H1 (cell line): Measurements from ENCODE around the gene PRKCA.

Experiments
- CEBPB ChIP-seq: IDR thresholded peaks from 2 replicates; pipeline ENCODE4 v1.6.1; 2012; ENCODE audit warnings: low read depth, low read length
- CTCF ChIP-seq, 3 experiments: IDR thresholded peaks; 1 replicate in 2 of 3; 2 replicates in 1 of 3; pipeline versions ENCODE4 v1.5.1 to v1.6.1; 2011; ENCODE audit warnings: low read length in 3 of 3, mild to moderate bottlenecking in 3 of 3, inconsistent platforms in 2 of 3, low read depth in 1 of 3, moderate library complexity in 1 of 3; ENCODE audit not compliant: insufficient read depth in 1 of 3; ENCODE audit errors: control extremely low read depth in 1 of 3
- EP300 ChIP-seq, 2 experiments: IDR thresholded peaks; 1 replicate in 1 of 2; 2 replicates in 1 of 2; pipeline ENCODE4 v1.6.1; 2011 to 2012; ENCODE audit warnings: low read depth in 2 of 2, low read length in 2 of 2, mild to moderate bottlenecking in 2 of 2, borderline replicate concordance in 1 of 2, inconsistent platforms in 1 of 2, moderate library complexity in 1 of 2
- HDAC2 ChIP-seq, 2 experiments: fragments of 300-600 bp in 1 of 2; sonication (generic) in 1 of 2; IDR thresholded peaks; 2 replicates each; pipeline ENCODE4 v1.6.1; 2011 to 2012; ENCODE audit warnings: low read depth in 2 of 2, low read length in 2 of 2, mild to moderate bottlenecking in 2 of 2, moderate library complexity in 2 of 2, borderline replicate concordance in 1 of 2, inconsistent platforms in 1 of 2
- KDM1A ChIP-seq: fragments of 200-600, 300-600 bp; sonication (generic); IDR thresholded peaks from 2 replicates; pipeline ENCODE4 v1.7.1; 2016; ENCODE audit warnings: mild to moderate bottlenecking, low read length, borderline replicate concordance
- MAX ChIP-seq: IDR thresholded peaks from 2 replicates; pipeline ENCODE4 v1.6.1; 2012; ENCODE audit warnings: inconsistent platforms
- SIX5 ChIP-seq: IDR thresholded peaks from 2 replicates; pipeline ENCODE4 v1.6.1; 2011; ENCODE audit warnings: mild to moderate bottlenecking, low read depth, low read length
- YY1 ChIP-seq: IDR thresholded peaks from 2 replicates; pipeline ENCODE4 v1.6.1; 2011; ENCODE audit warnings: low read depth, mild to moderate bottlenecking, low read length

- no peak for TF ChIP-seq SIX5
- TF ChIP-seq HDAC2 (IDR thresholded peaks at IDR 0.05; ENCODE audit: borderline replicate concordance in 1 of 2, low read depth in 2 of 2, low read length in 2 of 2) = no peak
- no peak for TF ChIP-seq KDM1A
- TF ChIP-seq CTCF (IDR thresholded peaks at IDR 0.05; ENCODE audit: control extremely low read depth in 1 of 3, insufficient read depth in 1 of 3, low read depth in 1 of 3, low read length in 3 of 3) = no peak
- TF ChIP-seq MAX = no peak
- TF ChIP-seq EP300 (IDR thresholded peaks at IDR 0.05; ENCODE audit: borderline replicate concordance in 1 of 2, low read depth in 2 of 2, low read length in 2 of 2) = no peak
- no peak for TF ChIP-seq YY1
- TF ChIP-seq CEBPB = no peak
Observed at GRCh38 chr17:66339561-66339960, 37.1 kb downstream of the PRKCA start.
